Trophoblast cell (in vitro differentiated cells and primary cell): ENCODE measurements around the gene CBFA2T3.

Experiments used
- DNase-seq, 2 donors: peaks; one replicate each; pipeline ENCODE4 v3.0.0-alpha.2; 2016
- H2AFZ ChIP-seq: 2 replicates; pipeline ENCODE4 v1.6.1; 2013; ENCODE audit warnings: low read length, moderate library complexity, mild to moderate bottlenecking; ENCODE audit not compliant: insufficient read depth, poor library complexity
- H2AK5ac ChIP-seq: 2 replicates; pipeline ENCODE4 v1.6.1; 2013; ENCODE audit warnings: mild to moderate bottlenecking, low read length
- H2BK120ac ChIP-seq: 2 replicates; pipeline ENCODE4 v1.6.1; 2013; ENCODE audit warnings: low read length, mild to moderate bottlenecking, moderate library complexity; ENCODE audit not compliant: insufficient read depth, poor library complexity
- H2BK12ac ChIP-seq: 2 replicates; pipeline ENCODE4 v1.6.1; 2013; ENCODE audit warnings: mild to moderate bottlenecking, low read length, moderate library complexity
- H2BK5ac ChIP-seq: 2 replicates; pipeline ENCODE4 v1.6.1; 2013; ENCODE audit warnings: low read length, low read depth, moderate library complexity, mild to moderate bottlenecking; ENCODE audit not compliant: poor library complexity
- H3K14ac ChIP-seq: 2 replicates; pipeline ENCODE4 v1.6.1; 2013; ENCODE audit warnings: mild to moderate bottlenecking, low read length
- H3K18ac ChIP-seq: 2 replicates; pipeline ENCODE4 v1.6.1; 2013; ENCODE audit warnings: mild to moderate bottlenecking, low read length
- H3K23ac ChIP-seq: 2 replicates; pipeline ENCODE4 v1.6.1; 2013; ENCODE audit warnings: low read length
- H3K27ac ChIP-seq: 2 replicates; pipeline ENCODE4 v1.5.1; 2013; ENCODE audit warnings: low read depth, mild to moderate bottlenecking, inconsistent platforms, low read length, moderate library complexity
- H3K27me3 ChIP-seq: 2 replicates; pipeline ENCODE4 v1.6.1; 2013; ENCODE audit warnings: inconsistent platforms, mild to moderate bottlenecking, low read length, moderate library complexity; ENCODE audit not compliant: insufficient read depth
- H3K36me3 ChIP-seq, 2 experiments: 1 replicate in 1 of 2; 2 replicates in 1 of 2; pipeline ENCODE4 v1.6.1; 2013; ENCODE audit warnings: low read length in 2 of 2, mild to moderate bottlenecking in 2 of 2, moderate library complexity in 1 of 2; ENCODE audit not compliant: insufficient read depth in 2 of 2, control insufficient read depth in 1 of 2
- H3K4ac ChIP-seq: 2 replicates; pipeline ENCODE4 v1.6.1; 2013; ENCODE audit warnings: low read depth, mild to moderate bottlenecking, low read length, moderate library complexity
- H3K4me1 ChIP-seq, 2 experiments: 1 replicate in 1 of 2; 2 replicates in 1 of 2; pipeline ENCODE4 v1.6.1; 2013; ENCODE audit warnings: low read length in 2 of 2, mild to moderate bottlenecking in 2 of 2, moderate library complexity in 1 of 2; ENCODE audit not compliant: insufficient read depth in 2 of 2, control insufficient read depth in 1 of 2
- H3K4me2 ChIP-seq: 2 replicates; pipeline ENCODE4 v1.6.1; 2013; ENCODE audit warnings: inconsistent platforms, mild to moderate bottlenecking, low read length, moderate library complexity
- H3K4me3 ChIP-seq: 2 replicates; pipeline ENCODE4 v1.5.1; 2013; ENCODE audit warnings: mild to moderate bottlenecking, low read depth, low read length, inconsistent platforms
- H3K79me1 ChIP-seq: one replicate; pipeline ENCODE4 v1.6.1; 2013; ENCODE audit warnings: low read length
- H3K79me2 ChIP-seq: 2 replicates; pipeline ENCODE4 v1.6.1; 2013; ENCODE audit warnings: low read length, mild to moderate bottlenecking; ENCODE audit not compliant: control insufficient read depth, insufficient read depth, poor library complexity
- H3K9ac ChIP-seq: 2 replicates; pipeline ENCODE4 v1.6.1; 2013; ENCODE audit warnings: mild to moderate bottlenecking, low read length
- H3K9me3 ChIP-seq: 2 replicates; pipeline ENCODE4 v1.6.1; 2013; ENCODE audit warnings: low read depth, mild to moderate bottlenecking, control low read depth, inconsistent platforms, low read length; ENCODE audit not compliant: insufficient read depth
- H4K12ac ChIP-seq: 2 replicates; pipeline ENCODE4 v1.6.1; 2013; ENCODE audit warnings: low read depth, mild to moderate bottlenecking, low read length, moderate library complexity
- H4K8ac ChIP-seq: 2 replicates; pipeline ENCODE4 v1.6.1; 2013; ENCODE audit warnings: low read depth, mild to moderate bottlenecking, low read length, moderate library complexity
- H4K91ac ChIP-seq: one replicate; pipeline ENCODE4 v1.6.1; 2013; ENCODE audit warnings: low read depth, mild to moderate bottlenecking, low read length, moderate library complexity
- WGBS: extraction: QIAGEN DNeasy Blood & Tissue Kit; methylation state at CpG from one replicate; pipeline ENCODE4 v1.1.7; 2013; ENCODE audit warnings: missing lambda C conversion rate; ENCODE audit not compliant: insufficient read length, insufficient coverage; ENCODE audit errors: extremely low coverage; 5-methylcytosine and 5-hydroxymethylcytosine counted together

Gene CBFA2T3

GRCh38 chr16:88886845-88887521, 90.0 kb downstream of the CBFA2T3 start:
- Histone ChIP-seq H3K79me2 (no peaks in the 10 kb centered on the region), H2AK5ac (no peak overlapping the region), H4K12ac (no peak overlapping the region), H3K79me1 (no peaks in the 10 kb centered on the region), H3K4me3 (no peak overlapping the region), H3K9me3 (peaks cover 22% of the 10 kb centered on the region), H2BK12ac (no peak overlapping the region), H3K4me1 (no peaks in the 10 kb centered on the region), H2AFZ (no peak overlapping the region), H2BK120ac (no peak overlapping the region), H3K36me3 (no peaks in the 10 kb centered on the region), H4K91ac (no peak overlapping the region), H3K4me2 (no peak overlapping the region), H3K14ac (no peak overlapping the region), H3K27ac (no peak overlapping the region), H3K18ac (no peak overlapping the region), H4K8ac (no peak overlapping the region), H3K23ac (no peak overlapping the region), H2BK5ac (no peak overlapping the region), H3K27me3 (no peaks in the 10 kb centered on the region), H3K4ac (no peak overlapping the region), H3K9ac (no peak overlapping the region)
- DNase-seq: no peak
- no CpG with 5 or more reads among the region's 39 CpGs for WGBS

- no peak overlapping the region for H3K18ac ChIP-seq
- no peak overlapping the region for H2BK12ac ChIP-seq
- H2AFZ ChIP-seq: no peak overlapping the region
- H3K79me1 ChIP-seq: no peaks in the 10 kb centered on the region
- H3K27me3 ChIP-seq: no peaks in the 10 kb centered on the region
- no peak overlapping the region for H2BK5ac ChIP-seq
- no peak overlapping the region for H3K23ac ChIP-seq
- no peak overlapping the region for H3K4ac ChIP-seq
- H2AK5ac ChIP-seq: no peak overlapping the region
- no peak overlapping the region for H3K4me2 ChIP-seq
- no peak overlapping the region for H4K12ac ChIP-seq
- H3K9me3 ChIP-seq: peaks cover 22% of the 10 kb centered on the region
- H3K14ac ChIP-seq: no peak overlapping the region
- H3K27ac ChIP-seq: no peak overlapping the region
- no peak overlapping the region for H3K9ac ChIP-seq
- no peak for DNase-seq
- no peak overlapping the region for H4K91ac ChIP-seq
- H3K4me1 ChIP-seq: no peaks in the 10 kb centered on the region
- WGBS: no CpG with 5 or more reads among the region's 15 CpGs
- no peak overlapping the region for H2BK120ac ChIP-seq
- H3K79me2 ChIP-seq: no peaks in the 10 kb centered on the region
- H3K4me3 ChIP-seq: no peak overlapping the region
- no peaks in the 10 kb centered on the region for H3K36me3 ChIP-seq
- H4K8ac ChIP-seq: no peak overlapping the region
These were observed 90.6 kb downstream of the CBFA2T3 start for GRCh38 chr16:88886420-88886844.

GRCh38 chr16:88885693-88886280, 91.2 kb downstream of the CBFA2T3 start:
- Histone ChIP-seq H2AFZ (no peak overlapping the region), H3K36me3 (no peaks in the 10 kb centered on the region), H3K9me3 (peaks cover 19% of the 10 kb centered on the region), H3K4me1 (no peaks in the 10 kb centered on the region), H4K12ac (no peak overlapping the region), H3K79me1 (no peaks in the 10 kb centered on the region), H2BK12ac (no peak overlapping the region), H2AK5ac (no peak overlapping the region), H3K23ac (no peak overlapping the region), H3K27ac (no peak overlapping the region), H2BK120ac (no peak overlapping the region), H3K9ac (no peak overlapping the region), H3K4me2 (no peak overlapping the region), H3K79me2 (no peaks in the 10 kb centered on the region), H3K14ac (no peak overlapping the region), H3K4me3 (no peak overlapping the region), H3K4ac (no peak overlapping the region), H2BK5ac (no peak overlapping the region), H3K27me3 (no peaks in the 10 kb centered on the region), H4K91ac (no peak overlapping the region), H3K18ac (no peak overlapping the region), H4K8ac (no peak overlapping the region)
- no CpG with 5 or more reads among the region's 28 CpGs for WGBS
- no peak for DNase-seq

GRCh38 chr16:88884569-88885271, 92.3 kb downstream of the CBFA2T3 start:
- H3K9ac ChIP-seq: no peak overlapping the region
- no peaks in the 10 kb centered on the region for H3K79me2 ChIP-seq
- no peak overlapping the region for H4K8ac ChIP-seq
- no peak overlapping the region for H3K4me3 ChIP-seq
- no peak overlapping the region for H2BK5ac ChIP-seq
- no peak overlapping the region for H2BK12ac ChIP-seq
- no peaks in the 10 kb centered on the region for H3K4me1 ChIP-seq
- no peak overlapping the region for H3K27ac ChIP-seq
- no CpG with 5 or more reads among the region's 39 CpGs for WGBS
- H3K4me2 ChIP-seq: no peak overlapping the region
- no peak overlapping the region for H4K91ac ChIP-seq
- H3K79me1 ChIP-seq: no peaks in the 10 kb centered on the region
- H3K4ac ChIP-seq: no peak overlapping the region
- no peak overlapping the region for H3K23ac ChIP-seq
- no peak overlapping the region for H3K18ac ChIP-seq
- no peak overlapping the region for H2AK5ac ChIP-seq
- no peaks in the 10 kb centered on the region for H3K27me3 ChIP-seq
- no peak overlapping the region for H2BK120ac ChIP-seq
- no peak overlapping the region for H3K14ac ChIP-seq
- no peak overlapping the region for H4K12ac ChIP-seq
- H3K9me3 ChIP-seq: peaks cover 12% of the 10 kb centered on the region
- no peak overlapping the region for H2AFZ ChIP-seq
- DNase-seq: no peak
- H3K36me3 ChIP-seq: no peaks in the 10 kb centered on the region
